ENCODE results near the gene COLQ.

DNA sequence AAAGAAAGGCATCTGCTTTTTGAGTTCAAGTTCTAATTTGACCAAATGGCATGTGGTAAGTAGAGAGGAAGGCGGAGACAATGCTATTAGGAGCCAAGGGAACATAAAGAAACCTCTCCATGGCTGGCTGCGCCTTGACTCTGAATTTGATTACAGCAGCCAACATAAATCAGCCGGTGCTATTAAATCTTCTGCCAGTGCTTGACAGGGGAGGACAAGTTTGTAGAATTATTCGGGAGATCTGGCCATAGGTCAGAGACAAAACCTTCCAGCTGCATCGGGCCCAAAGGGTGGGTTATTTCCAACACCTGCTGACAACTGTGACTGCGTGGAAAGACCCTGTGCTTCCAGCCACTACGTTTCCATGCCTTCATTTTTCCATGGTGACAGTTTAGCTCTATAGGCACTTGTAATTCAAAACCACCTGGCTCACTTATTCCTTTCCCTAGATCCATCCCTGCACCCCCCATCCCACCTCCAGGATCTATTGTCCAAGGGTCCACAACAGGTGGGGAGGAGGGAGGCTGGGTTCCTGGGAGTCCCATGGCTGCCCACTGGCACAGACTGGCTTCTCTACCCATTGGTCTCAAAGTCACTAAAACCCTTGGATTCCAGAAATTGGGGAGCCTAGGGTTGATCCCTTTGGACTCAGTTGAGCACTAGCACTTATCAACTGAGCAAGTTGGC, 15.9 kb downstream of the COLQ start:
- TF ChIP-seq CBX8 (IDR thresholded peaks at IDR 0.05), result no peak
- no peak for TF ChIP-seq BHLHE40 (IDR thresholded peaks at IDR 0.05; ENCODE audit: low read depth, low read length)
- TF ChIP-seq RAD21 (conservative IDR thresholded peaks at IDR 0.05 in 1 of 2, IDR thresholded peaks at IDR 0.05 in 1 of 2), result no peak
- TF ChIP-seq CHD2 (IDR thresholded peaks at IDR 0.05; ENCODE audit: low read length, partially characterized antibody), result no peak
- TF ChIP-seq, protein P1, sequence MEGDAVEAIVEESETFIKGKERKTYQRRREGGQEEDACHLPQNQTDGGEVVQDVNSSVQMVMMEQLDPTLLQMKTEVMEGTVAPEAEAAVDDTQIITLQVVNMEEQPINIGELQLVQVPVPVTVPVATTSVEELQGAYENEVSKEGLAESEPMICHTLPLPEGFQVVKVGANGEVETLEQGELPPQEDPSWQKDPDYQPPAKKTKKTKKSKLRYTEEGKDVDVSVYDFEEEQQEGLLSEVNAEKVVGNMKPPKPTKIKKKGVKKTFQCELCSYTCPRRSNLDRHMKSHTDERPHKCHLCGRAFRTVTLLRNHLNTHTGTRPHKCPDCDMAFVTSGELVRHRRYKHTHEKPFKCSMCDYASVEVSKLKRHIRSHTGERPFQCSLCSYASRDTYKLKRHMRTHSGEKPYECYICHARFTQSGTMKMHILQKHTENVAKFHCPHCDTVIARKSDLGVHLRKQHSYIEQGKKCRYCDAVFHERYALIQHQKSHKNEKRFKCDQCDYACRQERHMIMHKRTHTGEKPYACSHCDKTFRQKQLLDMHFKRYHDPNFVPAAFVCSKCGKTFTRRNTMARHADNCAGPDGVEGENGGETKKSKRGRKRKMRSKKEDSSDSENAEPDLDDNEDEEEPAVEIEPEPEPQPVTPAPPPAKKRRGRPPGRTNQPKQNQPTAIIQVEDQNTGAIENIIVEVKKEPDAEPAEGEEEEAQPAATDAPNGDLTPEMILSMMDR (IDR thresholded peaks at IDR 0.05), result no peak
- TF ChIP-seq POLR2A (IDR thresholded peaks at IDR 0.05; ENCODE audit: low read length), result no peak
- TF ChIP-seq ESRRA (IDR thresholded peaks at IDR 0.05; ENCODE audit: borderline replicate concordance, low read length), result no peak
- TF ChIP-seq CEBPB (IDR thresholded peaks at IDR 0.05), result no peak
- no peak for TF ChIP-seq CHD4 (IDR thresholded peaks at IDR 0.05; ENCODE audit: borderline replicate concordance)
- TF ChIP-seq EHMT2 (IDR thresholded peaks at IDR 0.05; ENCODE audit: low read depth), result no peak
